Measurements from ENCODE around the gene RHBDD1.

DNA sequence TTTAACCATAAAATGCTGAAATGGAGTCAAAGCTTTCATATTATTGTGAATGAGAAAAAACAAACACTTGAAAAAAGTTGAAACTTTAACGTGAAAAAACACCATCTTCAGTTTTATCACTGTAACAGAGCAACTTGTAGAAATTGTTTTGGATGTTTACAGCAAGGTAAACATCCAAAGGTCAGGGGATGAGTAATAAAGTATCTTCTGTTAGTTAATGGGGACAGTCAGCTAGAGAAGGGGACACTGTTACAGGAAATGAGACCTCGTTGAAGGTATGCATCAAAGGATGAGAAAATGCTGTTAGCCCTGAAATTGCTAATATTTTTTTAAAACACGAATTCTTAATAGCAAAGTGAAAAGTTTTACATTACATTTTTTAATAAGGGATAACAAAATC is 2.9 kb downstream of the RHBDD1 start:
- no peak for TF ChIP-seq POLR2A (IDR thresholded peaks at IDR 0.05; ENCODE audit: low read length)
- TF ChIP-seq GATA1 (IDR thresholded peaks at IDR 0.05; ENCODE audit: low read depth, low read length) = no peak

All from erythroblast (primary cell).